Cerebellar nuclear complex (tissue), 1 donor: ENCODE data around the gene FGD1.
A peak's percentile ranks its signal among the peaks of the same experiment; 100 is the strongest.
"Not testable (repeated sequence)": the region's sequence is repeated elsewhere in the genome, so short reads cannot be mapped to it uniquely, and the experiment has no call there.

Experiments used
- DNase-seq, 2 experiments: peaks; one replicate each; lab custom pipeline; 2025; lab: John Stamatoyannopoulos, UW

FGD1 gene

GRCh38 chrX:54495814-54496516, at the start of gene FGD1:
TSS of gene FGD1 (minus strand) at chrX:54496234. CDS start at chrX:54495432, 802 bp downstream.
- no peak for DNase-seq

GRCh38 chrX:54542239-54542638, 46.2 kb upstream of the FGD1 start:
- not testable (repeated sequence) for DNase-seq

- DNase-seq = no peak
Observed at GRCh38 chrX:54540289-54540688, 44.3 kb upstream of the FGD1 start.

GRCh38 chrX:54534271-54534670, 38.2 kb upstream of the FGD1 start:
- DNase-seq = no peak

- no peak for DNase-seq
Observed at GRCh38 chrX:54530357-54530900, 34.4 kb upstream of the FGD1 start.

DNA sequence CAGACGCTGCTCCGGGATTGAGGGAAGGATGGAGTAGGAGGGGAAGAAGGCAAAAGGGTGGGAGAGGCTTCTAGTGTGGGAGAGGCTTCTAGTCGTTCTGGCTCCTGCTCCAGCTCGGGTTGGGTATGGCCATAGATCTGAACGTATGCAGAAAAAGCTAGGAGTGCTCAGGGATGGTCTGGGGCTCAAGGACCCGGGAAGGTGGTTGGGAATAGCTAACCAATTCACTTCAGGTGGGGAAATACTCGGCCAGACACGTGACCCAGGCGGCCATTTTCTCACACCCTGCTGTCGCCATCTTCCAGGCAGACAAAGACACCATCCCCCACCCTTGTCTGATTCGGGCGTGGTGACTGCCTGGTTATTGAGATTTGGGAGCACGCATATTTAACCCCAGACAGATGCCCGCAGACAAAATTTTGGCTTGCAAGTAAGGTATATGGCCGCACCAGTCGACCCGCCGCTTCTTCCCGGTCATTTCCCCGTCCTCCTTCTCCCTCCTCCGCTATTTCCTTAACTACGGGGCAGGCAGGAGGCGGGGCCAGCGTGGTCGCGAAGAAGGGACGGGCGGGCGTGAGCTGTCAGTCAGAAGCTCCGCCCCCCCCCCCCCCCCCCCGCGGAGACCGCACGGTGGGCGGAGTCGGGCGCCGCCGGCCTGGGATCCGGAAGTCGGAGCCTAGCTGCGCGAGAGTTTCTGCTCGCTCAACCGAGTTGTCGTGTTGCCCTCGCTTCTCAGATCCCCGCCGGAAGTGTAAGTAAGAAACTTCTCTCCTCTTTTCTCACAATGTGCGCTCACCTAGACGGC, 33.7 kb upstream of the FGD1 start, which contains the start of gene GNL3L:
Gene GNL3L, plus strand, starts transcription at position 668 of the 805 bp plus-strand sequence. CDS start 2,348 bp downstream, outside the sequence.
- DNase-seq = peak in 1 of 2 experiments; percentile 12

GRCh38 chrX:54529151-54529550, 33.1 kb upstream of the FGD1 start:
- no peak for DNase-seq

DNA sequence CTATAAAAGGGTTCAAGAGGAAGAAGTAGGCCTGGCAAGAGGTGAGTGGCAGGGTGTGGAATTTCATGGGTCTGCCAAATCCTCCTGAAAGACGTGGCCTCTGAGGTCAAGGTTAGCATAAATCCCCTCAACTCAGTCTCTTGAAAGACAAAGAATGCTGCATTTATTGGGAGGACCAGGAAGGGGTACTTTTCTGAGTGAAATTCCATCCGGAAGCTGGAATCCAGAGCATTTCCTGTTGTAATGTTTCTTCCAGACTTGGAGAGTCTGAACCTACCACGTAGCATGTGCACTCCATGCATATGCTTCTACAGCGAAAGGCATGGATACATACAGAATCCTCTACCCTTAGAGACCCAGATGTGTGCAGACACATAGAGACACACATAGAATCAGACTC, 13.4 kb upstream of the FGD1 start:
- no peak for DNase-seq

- no peak for DNase-seq
Observed at GRCh38 chrX:54496936-54497335, 902 bp upstream of the FGD1 start.

GRCh38 chrX:54496517-54496852, 451 bp upstream of the FGD1 start:
- no peak for DNase-seq

DNA sequence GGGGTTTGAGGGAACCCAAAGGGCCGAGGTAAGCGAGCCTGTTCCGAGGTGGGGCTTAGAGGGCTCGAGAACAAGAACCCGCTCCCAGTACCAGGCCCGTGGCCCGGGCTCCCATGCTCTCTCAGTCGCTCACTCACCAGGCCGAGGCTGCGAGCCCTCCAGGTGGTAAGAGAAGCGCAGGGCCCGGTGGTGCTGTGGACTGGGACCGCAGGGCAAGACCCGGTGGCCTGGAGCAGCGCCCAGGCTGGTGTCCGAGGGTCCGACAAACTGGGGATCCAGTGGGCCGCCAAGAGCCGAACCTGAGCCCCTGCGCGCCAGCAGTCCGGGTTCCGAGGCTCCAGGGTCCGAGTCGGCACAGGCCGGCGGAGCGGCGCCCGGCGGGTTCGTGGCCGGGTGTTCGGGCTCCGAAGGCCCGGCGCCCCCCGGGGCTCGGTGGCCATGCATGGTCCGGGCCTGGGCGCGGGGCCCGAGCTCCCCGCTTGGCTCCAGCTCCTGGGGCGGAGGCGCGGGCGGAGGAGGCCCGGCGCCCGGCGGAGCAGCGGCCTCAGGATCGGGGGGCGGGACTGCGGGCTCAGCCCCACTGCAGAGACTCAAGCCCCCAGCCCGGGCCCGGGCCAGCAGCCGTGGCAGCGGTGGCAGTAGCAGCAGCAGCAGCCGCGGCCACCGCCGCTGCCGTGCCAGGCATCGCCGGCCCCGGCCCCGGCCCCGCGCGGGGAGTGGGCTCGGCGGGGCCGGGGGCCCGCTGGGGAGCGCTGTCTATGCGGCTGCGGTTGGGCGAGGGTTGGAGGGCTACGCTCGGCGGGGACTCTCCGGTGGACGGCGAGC, 833 bp downstream of the FGD1 start:
- DNase-seq = no peak

DNA sequence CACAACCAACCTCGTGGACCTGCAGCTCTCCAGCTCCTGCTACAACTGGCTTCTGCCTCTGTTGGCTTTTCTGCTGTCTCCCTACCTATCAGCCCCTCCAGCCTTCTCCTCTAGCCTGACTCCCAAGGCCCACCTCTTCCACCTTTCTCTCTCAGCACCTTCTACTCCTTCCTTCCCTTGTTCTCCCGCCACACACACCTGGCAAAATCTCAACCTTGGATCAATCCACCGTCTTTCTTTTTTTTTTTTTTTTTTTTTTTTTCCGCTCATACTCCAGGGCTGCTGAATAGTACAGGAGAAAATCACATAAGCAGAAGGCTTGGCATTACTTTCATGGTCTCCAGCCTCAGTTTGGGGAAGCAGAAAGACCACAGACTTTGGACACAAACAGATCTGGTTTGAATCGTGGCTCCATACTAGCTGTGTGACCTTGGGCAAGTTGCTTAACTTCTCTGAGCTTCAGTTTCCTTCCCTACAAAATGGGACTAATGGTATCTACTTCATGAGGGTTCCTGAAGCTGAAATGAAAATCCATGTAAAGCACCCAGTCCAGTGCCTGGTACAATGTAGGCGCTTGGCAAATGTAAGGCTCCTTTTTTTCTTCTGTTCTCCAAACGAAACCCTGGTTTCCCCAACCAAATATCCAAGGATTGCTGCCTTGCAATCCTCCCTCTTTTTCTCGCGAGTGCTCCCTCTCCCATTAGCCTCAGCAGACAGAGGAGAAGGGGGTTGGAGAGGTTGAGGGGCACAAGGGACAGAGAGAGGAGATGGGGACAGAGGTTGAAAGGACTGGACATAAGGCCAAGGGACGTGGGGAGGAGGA, 1.7 kb downstream of the FGD1 start:
- no peak for DNase-seq

DNA sequence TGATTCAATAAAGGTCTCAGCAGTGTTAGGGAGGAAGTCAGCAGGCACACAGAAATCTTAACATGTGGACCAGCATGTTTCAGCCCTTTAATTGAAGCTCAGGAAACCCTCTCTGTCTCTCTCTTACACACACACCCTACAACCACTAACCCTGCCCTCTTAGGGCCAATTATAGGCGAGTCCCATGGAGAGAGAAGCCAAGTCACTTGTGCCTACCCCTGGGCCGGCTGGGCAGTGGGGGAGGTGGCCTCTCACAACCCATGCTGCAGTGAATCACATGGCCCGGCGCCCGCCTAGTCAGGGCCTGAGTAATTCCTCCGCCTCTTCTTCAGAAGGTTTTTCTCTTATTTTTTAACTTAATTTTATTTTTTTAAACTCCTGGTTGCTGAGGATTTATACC, 3.7 kb downstream of the FGD1 start:
- DNase-seq = no peak

DNA sequence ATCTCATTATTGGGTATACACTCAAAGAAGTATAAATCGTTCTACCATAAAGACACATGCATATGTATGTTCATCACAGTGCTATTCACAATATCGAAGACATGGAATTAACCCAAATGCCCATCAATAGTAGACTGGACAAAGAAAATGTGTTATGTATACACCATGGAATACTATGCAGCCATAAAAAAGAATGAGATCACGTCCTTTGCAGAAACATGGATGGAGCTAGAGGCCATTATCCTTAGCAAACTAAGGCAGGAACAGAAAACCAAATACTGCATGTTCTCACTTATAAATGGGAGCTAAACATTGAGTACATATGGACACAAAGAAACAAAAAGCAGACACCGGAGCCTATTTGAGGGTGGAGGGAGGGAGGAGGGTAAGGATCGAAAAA, 6.2 kb downstream of the FGD1 start:
- DNase-seq = not testable (repeated sequence)

DNA sequence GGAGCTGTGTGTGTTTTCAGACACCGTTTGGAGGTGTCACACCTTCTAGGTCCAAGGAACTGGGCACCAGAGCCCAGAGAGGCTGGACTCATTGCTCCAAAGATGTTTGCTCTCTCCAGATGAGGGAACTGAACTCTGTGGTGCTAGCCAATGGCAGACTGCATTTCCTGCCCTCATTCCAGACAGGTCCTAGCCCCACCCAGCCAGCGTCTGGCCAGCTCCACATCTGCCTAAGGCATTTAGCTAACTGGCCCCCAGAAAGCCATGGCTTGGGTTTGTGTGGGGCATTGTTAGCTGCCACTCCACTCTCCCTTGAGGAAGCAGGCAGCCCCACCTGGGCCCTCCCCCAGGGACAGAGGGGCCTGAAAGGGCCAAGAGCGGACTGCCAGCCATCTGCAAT, 11.4 kb downstream of the FGD1 start:
- no peak for DNase-seq

GRCh38 chrX:54483946-54484345, 12.1 kb downstream of the FGD1 start:
- no peak for DNase-seq

- no peak for DNase-seq
Observed at GRCh38 chrX:54482839-54483593, 13.0 kb downstream of the FGD1 start.

- no peak for DNase-seq
Observed at GRCh38 chrX:54479136-54480111, 16.6 kb downstream of the FGD1 start.
